GDM1 (cell line): ENCODE data around the gene LCMT1.

ENCODE experiments used
- DNase-seq: peaks from one replicate; lab custom pipeline; 2025; lab: John Stamatoyannopoulos, UW

Gene LCMT1

GRCh38 chr16:25198021-25198420, 86.5 kb downstream of the LCMT1 start:
- no peak for DNase-seq

GRCh38 chr16:25199457-25199856, 87.9 kb downstream of the LCMT1 start:
- DNase-seq = no peak

GRCh38 chr16:25210758-25211157, 99.2 kb downstream of the LCMT1 start:
- peak; percentile 64 for DNase-seq

GRCh38 chr16:25212636-25213035, 101.1 kb downstream of the LCMT1 start:
- DNase-seq = no peak

GRCh38 chr16:25213709-25214397, 102.3 kb downstream of the LCMT1 start:
- no peak for DNase-seq

- no peak for DNase-seq
Measured at GRCh38 chr16:25217112-25217511, 105.6 kb downstream of the LCMT1 start.

GRCh38 chr16:25217921-25218320, 106.4 kb downstream of the LCMT1 start:
- no peak for DNase-seq

GRCh38 chr16:25219070-25219737, 107.7 kb downstream of the LCMT1 start:
- DNase-seq = no peak

- DNase-seq = no peak
Measured at GRCh38 chr16:25222959-25223358, 111.4 kb downstream of the LCMT1 start.

- DNase-seq = no peak
Measured at GRCh38 chr16:25223964-25224363, 112.4 kb downstream of the LCMT1 start.

- no peak for DNase-seq
Measured at GRCh38 chr16:25224731-25225319, 113.3 kb downstream of the LCMT1 start.
